ENCODE results near the gene ZC3H13.

- TF ChIP-seq CTCF (IDR thresholded peaks at IDR 0.05) (no peak), POLR2A (IDR thresholded peaks at IDR 0.05) (no peak)
Observed at GRCh38 chr13:45932172-45932571, 120.4 kb downstream of the ZC3H13 start.

Data from thyroid gland (tissue), 4 donors.